ENCODE results near the gene HS1BP3. TPM values are rescaled to one million over a fixed set of nuclear protein-coding genes. Genes with fewer than 3 reads are reported as not detected.
A peak's percentile ranks its signal among the peaks of the same experiment; 100 is the strongest.

HS1BP3 gene
- total and polyA plus RNA-seq, 2 of the 13 experiments (the other 11 are each of a cell fraction or from before 2014, with no cell fraction given) = 15.2 to 22.0 TPM

- peak; percentile 43 for TF ChIP-seq PHF8 (CRISPR knock-in tag; IDR thresholded peaks at IDR 0.05)
- TF ChIP-seq HHEX (CRISPR knock-in tag; IDR thresholded peaks at IDR 0.05) = peak; percentile 95
- TF ChIP-seq SSRP1 (CRISPR knock-in tag; IDR thresholded peaks at IDR 0.05) = peak; percentile 86
- peak; percentile 86 for TF ChIP-seq RAD21 (CRISPR knock-in tag; IDR thresholded peaks at IDR 0.05)
- 0 out of 2 replicates have a peak, but pooled peaks have one; percentile 56 for TF ChIP-seq LRRFIP1 (CRISPR knock-in tag; conservative IDR thresholded peaks at IDR 0.05)
- TF ChIP-seq ZBTB33 (CRISPR knock-in tag; IDR thresholded peaks at IDR 0.05) = peak; percentile 88
- TF ChIP-seq ZFP1 (CRISPR knock-in tag; IDR thresholded peaks at IDR 0.05) = peak; percentile 81
- TF ChIP-seq HOXA3 (CRISPR knock-in tag; IDR thresholded peaks at IDR 0.05) = peak; percentile 92
- peak; percentile 99 for TF ChIP-seq HDAC1 (CRISPR knock-in tag; IDR thresholded peaks at IDR 0.05)
- TF ChIP-seq JDP2 (CRISPR knock-in tag; IDR thresholded peaks at IDR 0.05; ENCODE audit: borderline replicate concordance) = peak; percentile 63; the same call in 1 of the 2 replicates
- TF ChIP-seq ARHGAP35 (CRISPR knock-in tag; IDR thresholded peaks at IDR 0.05; ENCODE audit: borderline replicate concordance) = peak; percentile 62; the same call in 1 of the 2 replicates
- TF ChIP-seq MTF1 (CRISPR knock-in tag; IDR thresholded peaks at IDR 0.05) = no peak
- peak; percentile 99 for TF ChIP-seq SNAPC2 (CRISPR knock-in tag; IDR thresholded peaks at IDR 0.05)
- TF ChIP-seq ZNF704 (CRISPR knock-in tag; IDR thresholded peaks at IDR 0.05; ENCODE audit: borderline replicate concordance) = peak; percentile 84; the same call in 1 of the 2 replicates
- peak; percentile 29; the same call in 1 of the 2 replicates for TF ChIP-seq ZNF75D (CRISPR knock-in tag; IDR thresholded peaks at IDR 0.05; ENCODE audit: borderline replicate concordance)
- peak; percentile 98 for TF ChIP-seq ZNF703 (CRISPR knock-in tag; IDR thresholded peaks at IDR 0.05; ENCODE audit: borderline replicate concordance)
- TF ChIP-seq ZKSCAN8 (CRISPR knock-in tag; IDR thresholded peaks at IDR 0.05; ENCODE audit: borderline replicate concordance) = peak; percentile 97
Observed at GRCh38 chr2:20593072-20594034, 57.5 kb downstream of the HS1BP3 start (continued).

Measured in HepG2 (cell line).